GM12873 (cell line): ENCODE measurements around the gene OR5D16.
"Not testable (repeated sequence)": the region's sequence is repeated elsewhere in the genome, so short reads cannot be mapped to it uniquely, and the experiment has no call there.

Experiments
- CTCF ChIP-seq: IDR thresholded peaks from 2 replicates; pipeline ENCODE4 v1.5.1; 2012; ENCODE audit warnings: low read depth, mild to moderate bottlenecking, moderate library complexity, low read length, control low read depth; ENCODE audit not compliant: insufficient read depth; ENCODE audit errors: missing control alignments

The OR5D16 gene

GRCh38 chr11:55826919-55827318 lies 11.6 kb upstream of the OR5D16 start, which contains the start of gene OR5L2:
TSS of gene OR5L2 (plus strand) at chr11:55827219. CDS start at chr11:55827219, 0 bp downstream.
- no peak for TF ChIP-seq CTCF

- no peak for TF ChIP-seq CTCF
These were observed 8.9 kb downstream of the OR5D16 start for GRCh38 chr11:55847453-55847852.

- no peak for TF ChIP-seq CTCF
These were observed 10.5 kb downstream of the OR5D16 start for GRCh38 chr11:55849037-55849436.

- TF ChIP-seq CTCF = no peak
These were observed 13.6 kb downstream of the OR5D16 start for GRCh38 chr11:55852141-55852540.

- no peak for TF ChIP-seq CTCF
These were observed 16.2 kb downstream of the OR5D16 start for GRCh38 chr11:55854704-55855103.

GRCh38 chr11:55882997-55883396 lies 44.4 kb downstream of the OR5D16 start, which contains the start of gene TRIM51:
TSS of gene TRIM51 (plus strand) at chr11:55883297. CDS start at chr11:55885429, 2,132 bp downstream.
- TF ChIP-seq CTCF = not testable (repeated sequence)
